ENCODE results near the gene PAX2. TPM values are rescaled to one million over a fixed set of nuclear protein-coding genes. Genes with fewer than 3 reads are reported as not detected.

Gene PAX2
- total RNA-seq, 1 donor from 2014 or later: 0.23 TPM

DNA sequence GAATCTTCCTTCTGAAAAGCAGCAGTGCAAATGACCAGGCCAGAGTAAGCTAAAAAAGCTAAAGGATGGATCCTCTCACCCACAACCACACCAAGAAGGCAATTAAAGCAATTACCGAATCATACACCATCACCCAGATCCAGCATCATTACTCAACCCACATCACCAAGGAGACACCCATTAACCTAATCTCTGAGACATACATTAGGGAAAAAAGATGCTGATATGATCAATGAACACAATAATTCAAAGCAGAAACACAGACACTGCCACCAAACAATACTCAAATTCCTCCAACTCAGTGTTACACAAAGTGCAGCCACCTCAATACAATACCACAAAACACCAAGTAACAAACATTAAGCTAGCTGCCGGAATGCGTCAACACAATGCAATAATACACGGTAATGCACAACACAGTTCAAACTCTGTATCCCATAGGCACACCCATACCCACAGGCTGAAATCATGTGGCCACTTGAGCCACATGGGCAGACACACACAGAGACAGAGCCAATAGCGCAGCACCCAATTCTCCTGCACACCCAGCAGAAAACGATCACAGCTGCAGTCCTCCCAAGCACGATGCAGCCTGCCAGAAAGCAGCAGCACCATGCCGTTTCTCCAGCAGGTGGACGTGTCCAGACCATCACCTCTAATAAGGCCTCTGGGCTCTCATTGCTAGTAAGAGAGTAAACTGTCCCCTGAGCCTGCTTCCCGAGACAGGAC lies 21.5 kb downstream of the PAX2 start:
- H3K4me3 ChIP-seq (ENCODE audit: insufficient read depth, low read depth, low read length): no peak overlapping the region
- no peak overlapping the region for H2AFZ ChIP-seq (ENCODE audit: low read depth, low read length)
- Mint-ChIP-seq H3K9me3 (ENCODE audit: unreplicated experiment) (no peaks in the 10 kb centered on the region), H3K27ac (ENCODE audit: unreplicated experiment) (no peak overlapping the region), H3K4me1 (ENCODE audit: low read depth, unreplicated experiment) (no peaks in the 10 kb centered on the region), H3K4me3 (ENCODE audit: unreplicated experiment) (no peak overlapping the region), H3K36me3 (ENCODE audit: low read depth, unreplicated experiment) (no peaks in the 10 kb centered on the region), H3K27me3 (ENCODE audit: low read depth, unreplicated experiment) (peaks cover 78% of the 10 kb centered on the region)
- peaks cover 58% of the 10 kb centered on the region for H3K27me3 ChIP-seq (ENCODE audit: insufficient read depth, low read length)
- H3K9ac ChIP-seq (ENCODE audit: low read length): no peak overlapping the region
- no peaks in the 10 kb centered on the region for H4K20me1 ChIP-seq (ENCODE audit: insufficient read depth, low read length)
- H3K4me2 ChIP-seq (ENCODE audit: low read length): no peak overlapping the region
- no peaks in the 10 kb centered on the region for H3K9me3 ChIP-seq (ENCODE audit: insufficient read depth, low read depth, low read length)
- H3K36me3 ChIP-seq (ENCODE audit: insufficient read depth, low read length): no peaks in the 10 kb centered on the region
- no peaks in the 10 kb centered on the region for H3K4me1 ChIP-seq (ENCODE audit: insufficient read depth, low read length)
- no peak for TF ChIP-seq EZH2 (IDR thresholded peaks at IDR 0.05; ENCODE audit: insufficient read depth, low read length)
- TF ChIP-seq, protein P1, sequence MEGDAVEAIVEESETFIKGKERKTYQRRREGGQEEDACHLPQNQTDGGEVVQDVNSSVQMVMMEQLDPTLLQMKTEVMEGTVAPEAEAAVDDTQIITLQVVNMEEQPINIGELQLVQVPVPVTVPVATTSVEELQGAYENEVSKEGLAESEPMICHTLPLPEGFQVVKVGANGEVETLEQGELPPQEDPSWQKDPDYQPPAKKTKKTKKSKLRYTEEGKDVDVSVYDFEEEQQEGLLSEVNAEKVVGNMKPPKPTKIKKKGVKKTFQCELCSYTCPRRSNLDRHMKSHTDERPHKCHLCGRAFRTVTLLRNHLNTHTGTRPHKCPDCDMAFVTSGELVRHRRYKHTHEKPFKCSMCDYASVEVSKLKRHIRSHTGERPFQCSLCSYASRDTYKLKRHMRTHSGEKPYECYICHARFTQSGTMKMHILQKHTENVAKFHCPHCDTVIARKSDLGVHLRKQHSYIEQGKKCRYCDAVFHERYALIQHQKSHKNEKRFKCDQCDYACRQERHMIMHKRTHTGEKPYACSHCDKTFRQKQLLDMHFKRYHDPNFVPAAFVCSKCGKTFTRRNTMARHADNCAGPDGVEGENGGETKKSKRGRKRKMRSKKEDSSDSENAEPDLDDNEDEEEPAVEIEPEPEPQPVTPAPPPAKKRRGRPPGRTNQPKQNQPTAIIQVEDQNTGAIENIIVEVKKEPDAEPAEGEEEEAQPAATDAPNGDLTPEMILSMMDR (IDR thresholded peaks at IDR 0.05; ENCODE audit: insufficient read depth, low read depth, low read length): no peak
- DNase-seq (ENCODE audit: low read depth): no peak
- H3K27ac ChIP-seq (ENCODE audit: low read depth, low read length): no peak overlapping the region
- H3K79me2 ChIP-seq (ENCODE audit: insufficient read depth, low read length): no peaks in the 10 kb centered on the region
- no peak for FAIRE-seq

DNA sequence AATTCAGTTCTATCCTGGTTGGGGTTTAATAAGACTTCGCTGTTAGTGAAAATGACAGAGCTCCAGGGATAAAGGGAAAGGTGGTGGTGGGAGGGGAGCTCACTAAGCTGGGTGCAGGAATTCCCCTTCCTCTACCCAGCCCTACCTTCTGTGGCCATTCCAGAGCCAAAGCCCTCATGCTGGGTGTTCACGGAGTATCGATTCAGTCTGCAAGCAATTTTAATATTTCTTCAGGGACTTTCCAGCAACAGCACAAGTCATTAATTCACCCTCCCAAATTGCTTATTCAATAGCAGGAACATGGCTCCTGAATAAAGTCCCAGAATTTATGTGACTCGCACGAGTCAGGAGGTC lies 22.0 kb downstream of the PAX2 start:
- Histone ChIP-seq H3K36me3 (ENCODE audit: insufficient read depth, low read length) (no peaks in the 10 kb centered on the region), H3K9me3 (ENCODE audit: insufficient read depth, low read depth, low read length) (no peaks in the 10 kb centered on the region), H3K9ac (ENCODE audit: low read length) (no peak overlapping the region), H3K4me1 (ENCODE audit: insufficient read depth, low read length) (no peaks in the 10 kb centered on the region), H3K27me3 (ENCODE audit: insufficient read depth, low read length) (peaks cover 54% of the 10 kb centered on the region), H3K4me3 (ENCODE audit: insufficient read depth, low read depth, low read length) (no peak overlapping the region), H4K20me1 (ENCODE audit: insufficient read depth, low read length) (no peaks in the 10 kb centered on the region), H3K4me2 (ENCODE audit: low read length) (no peak overlapping the region), H3K79me2 (ENCODE audit: insufficient read depth, low read length) (no peaks in the 10 kb centered on the region), H2AFZ (ENCODE audit: low read depth, low read length) (no peak overlapping the region), H3K27ac (ENCODE audit: low read depth, low read length) (no peak overlapping the region)
- DNase-seq (ENCODE audit: low read depth): no peak
- no peak overlapping the region for H3K27ac Mint-ChIP-seq (ENCODE audit: unreplicated experiment)
- TF ChIP-seq EZH2 (IDR thresholded peaks at IDR 0.05; ENCODE audit: insufficient read depth, low read length): no peak
- TF ChIP-seq, protein P1 (IDR thresholded peaks at IDR 0.05; ENCODE audit: insufficient read depth, low read depth, low read length): no peak
- no peaks in the 10 kb centered on the region for H3K36me3 Mint-ChIP-seq (ENCODE audit: low read depth, unreplicated experiment)
- no peaks in the 10 kb centered on the region for H3K4me1 Mint-ChIP-seq (ENCODE audit: low read depth, unreplicated experiment)
- peaks cover 75% of the 10 kb centered on the region for H3K27me3 Mint-ChIP-seq (ENCODE audit: low read depth, unreplicated experiment)
- no peaks in the 10 kb centered on the region for H3K9me3 Mint-ChIP-seq (ENCODE audit: unreplicated experiment)
- H3K4me3 Mint-ChIP-seq (ENCODE audit: unreplicated experiment): no peak overlapping the region
- FAIRE-seq: no peak

DNA sequence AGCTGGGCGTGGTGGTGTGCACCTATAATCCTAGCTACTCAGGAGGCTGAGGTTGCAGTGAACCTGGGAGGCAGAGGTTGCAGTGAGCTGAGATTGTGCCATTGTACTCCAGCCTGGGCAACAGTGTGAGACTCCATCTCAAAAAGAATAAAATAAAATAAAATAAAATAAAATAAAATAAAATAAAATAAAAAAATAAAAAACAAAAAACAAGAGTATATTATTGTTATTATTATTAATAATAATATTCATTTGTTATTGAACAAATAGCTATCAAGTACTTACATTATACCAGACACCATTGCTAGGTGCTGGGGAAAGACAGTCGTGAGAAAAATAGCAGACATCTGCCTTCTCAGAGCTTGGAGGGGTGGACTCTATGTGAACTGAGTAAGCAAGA lies 24.1 kb downstream of the PAX2 start:
- FAIRE-seq (no peak), DNase-seq (ENCODE audit: low read depth) (no peak)
- H3K27ac Mint-ChIP-seq (ENCODE audit: unreplicated experiment): no peak overlapping the region
- Histone ChIP-seq H3K4me3 (ENCODE audit: insufficient read depth, low read depth, low read length) (no peak overlapping the region), H3K4me1 (ENCODE audit: insufficient read depth, low read length) (no peaks in the 10 kb centered on the region), H4K20me1 (ENCODE audit: insufficient read depth, low read length) (no peaks in the 10 kb centered on the region), H3K27ac (ENCODE audit: low read depth, low read length) (no peak overlapping the region), H2AFZ (ENCODE audit: low read depth, low read length) (no peak overlapping the region), H3K9me3 (ENCODE audit: insufficient read depth, low read depth, low read length) (no peaks in the 10 kb centered on the region), H3K4me2 (ENCODE audit: low read length) (no peak overlapping the region), H3K9ac (ENCODE audit: low read length) (no peak overlapping the region), H3K27me3 (ENCODE audit: insufficient read depth, low read length) (peaks cover 49% of the 10 kb centered on the region), H3K36me3 (ENCODE audit: insufficient read depth, low read length) (no peaks in the 10 kb centered on the region), H3K79me2 (ENCODE audit: insufficient read depth, low read length) (no peaks in the 10 kb centered on the region)
- TF ChIP-seq, protein P1 (IDR thresholded peaks at IDR 0.05; ENCODE audit: insufficient read depth, low read depth, low read length): no peak
- no peak for TF ChIP-seq EZH2 (IDR thresholded peaks at IDR 0.05; ENCODE audit: insufficient read depth, low read length)
- no peaks in the 10 kb centered on the region for H3K36me3 Mint-ChIP-seq (ENCODE audit: low read depth, unreplicated experiment)
- no peaks in the 10 kb centered on the region for H3K9me3 Mint-ChIP-seq (ENCODE audit: unreplicated experiment)
- no peak overlapping the region for H3K4me3 Mint-ChIP-seq (ENCODE audit: unreplicated experiment)
- H3K27me3 Mint-ChIP-seq (ENCODE audit: low read depth, unreplicated experiment): peaks cover 76% of the 10 kb centered on the region
- H3K4me1 Mint-ChIP-seq (ENCODE audit: low read depth, unreplicated experiment): no peaks in the 10 kb centered on the region

All from astrocyte (in vitro differentiated cells and primary cell).